MG63 (cell line): ENCODE measurements around the gene DAPK1. TPM values are rescaled to one million over a fixed set of nuclear protein-coding genes. Genes with fewer than 3 reads are reported as not detected.

Source experiments
- DNase-seq: peaks from one replicate; pipeline ENCODE4 v3.0.0-alpha.2; 2020
- H3K27me3 ChIP-seq: fragments of 250-450 bp; sonication (Bioruptor Pico); 2 replicates; pipeline ENCODE4 v1.5.1; 2020; ENCODE audit warnings: mild to moderate bottlenecking, moderate library complexity
- H3K36me3 ChIP-seq: fragments of 250-450 bp; sonication (Bioruptor Pico); 2 replicates; pipeline ENCODE4 v1.5.1; 2020; ENCODE audit warnings: mild to moderate bottlenecking, moderate library complexity
- H3K4me3 ChIP-seq: fragments of 250-450 bp; sonication (Bioruptor Pico); 2 replicates; pipeline ENCODE4 v1.5.1; 2020; ENCODE audit warnings: mild to moderate bottlenecking, moderate library complexity
- H3K9me3 ChIP-seq: fragments of 250-450 bp; sonication (Bioruptor Pico); 2 replicates; pipeline ENCODE4 v1.5.1; 2020; ENCODE audit warnings: mild to moderate bottlenecking, moderate library complexity
- total RNA-seq: library from RNA; depleted of rRNA; stranded (reverse); fragments of >200 nt; shearing (Covaris generic); gene quantifications from 2 replicates; pipeline ENCODE4 v1.2.3, GENCODE V29; 2014; ENCODE audit warnings: low replicate concordance

Gene DAPK1
- total RNA-seq, 1 experiment from 2014 or later = 36.4 TPM

DNA sequence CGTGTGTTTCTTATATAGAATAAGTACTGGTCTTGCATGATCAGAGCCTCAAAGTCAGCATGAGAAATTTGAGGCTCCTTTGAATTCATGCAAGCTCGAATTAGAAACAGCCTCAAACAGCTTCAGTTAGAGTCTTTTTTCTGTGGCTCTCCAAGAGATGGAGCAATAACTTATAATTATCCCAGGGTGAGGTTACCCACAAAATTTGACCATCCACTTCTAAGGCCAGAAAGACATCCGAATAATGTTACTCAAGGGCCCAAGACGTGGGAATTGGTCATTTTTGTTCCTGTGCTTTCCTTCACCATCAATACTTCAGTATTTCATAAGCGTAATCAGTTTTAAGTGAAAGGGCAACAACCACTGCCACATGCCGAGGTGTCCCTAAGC is 89.7 kb downstream of the DAPK1 start:
- H3K4me3 ChIP-seq = no peak overlapping the region
- DNase-seq = no peak
- no peaks in the 10 kb centered on the region for H3K9me3 ChIP-seq
- H3K36me3 ChIP-seq = peaks cover 43% of the 10 kb centered on the region
- no peaks in the 10 kb centered on the region for H3K27me3 ChIP-seq

GRCh38 chr9:87587864-87588263 is 90.2 kb downstream of the DAPK1 start:
- Histone ChIP-seq H3K9me3 (no peaks in the 10 kb centered on the region), H3K36me3 (peaks cover 41% of the 10 kb centered on the region), H3K4me3 (no peak overlapping the region), H3K27me3 (no peaks in the 10 kb centered on the region)
- no peak for DNase-seq

GRCh38 chr9:87588339-87588738 is 90.7 kb downstream of the DAPK1 start:
- DNase-seq = no peak
- no peaks in the 10 kb centered on the region for H3K9me3 ChIP-seq
- H3K4me3 ChIP-seq = no peak overlapping the region
- peaks cover 41% of the 10 kb centered on the region for H3K36me3 ChIP-seq
- H3K27me3 ChIP-seq = no peaks in the 10 kb centered on the region

DNA sequence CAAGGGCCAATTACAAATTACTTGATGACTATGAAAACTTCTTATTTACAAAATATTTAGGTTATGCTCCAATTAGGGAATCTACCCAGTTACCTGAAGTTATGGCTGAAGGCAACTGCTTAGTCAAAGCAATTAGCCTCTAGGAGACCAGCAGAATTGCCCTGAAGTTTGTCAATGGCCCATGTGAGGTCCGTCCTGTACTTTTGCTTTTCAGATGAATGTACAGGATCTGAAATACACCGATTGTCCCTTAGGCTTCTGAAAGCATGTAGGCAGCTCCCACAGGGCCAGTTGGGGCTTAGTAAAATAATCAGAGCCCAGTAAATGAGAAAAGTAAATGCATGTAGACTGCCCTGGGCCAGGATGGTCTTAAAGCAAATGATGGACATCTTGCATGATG is 93.3 kb downstream of the DAPK1 start:
- no peaks in the 10 kb centered on the region for H3K27me3 ChIP-seq
- peaks cover 32% of the 10 kb centered on the region for H3K36me3 ChIP-seq
- DNase-seq = no peak
- H3K4me3 ChIP-seq = no peak overlapping the region
- no peaks in the 10 kb centered on the region for H3K9me3 ChIP-seq

GRCh38 chr9:87592554-87593358 is 95.1 kb downstream of the DAPK1 start:
- no peaks in the 10 kb centered on the region for H3K9me3 ChIP-seq
- peak; percentile 86 for DNase-seq
- H3K27me3 ChIP-seq = no peaks in the 10 kb centered on the region
- peaks cover 21% of the 10 kb centered on the region for H3K36me3 ChIP-seq
- H3K4me3 ChIP-seq = peak overlapping the region; percentile 10; the same call in 1 of the 2 replicates

DNA sequence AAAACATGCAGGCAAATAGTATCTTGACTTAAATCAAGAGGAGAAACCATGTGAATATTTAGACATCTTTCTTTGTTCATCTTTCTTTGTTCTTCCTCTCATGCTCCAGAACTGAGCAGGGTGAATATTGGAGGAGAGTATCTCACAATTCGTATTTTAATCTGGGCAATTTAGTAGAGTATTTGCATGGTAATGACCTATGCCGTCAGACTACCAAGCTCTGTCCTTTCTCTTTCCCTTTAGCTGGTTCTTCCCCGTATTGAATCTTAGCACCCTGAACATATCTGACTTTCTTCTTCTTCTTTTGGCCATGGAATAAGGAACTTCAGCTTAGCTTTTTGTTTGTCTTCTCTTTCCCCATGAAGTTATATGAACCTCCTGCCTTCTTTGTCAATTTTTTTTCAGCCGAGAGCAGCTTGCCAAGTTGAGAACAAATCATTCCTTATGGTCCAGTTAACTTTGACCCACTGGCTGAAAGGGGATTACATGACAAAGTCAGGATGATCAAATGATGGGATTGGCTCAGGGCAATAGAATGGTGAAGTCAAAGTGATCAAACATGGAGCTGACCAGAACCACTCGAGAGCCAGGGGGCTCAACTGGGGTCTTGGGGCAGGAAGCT is 95.8 kb downstream of the DAPK1 start:
- no peaks in the 10 kb centered on the region for H3K27me3 ChIP-seq
- H3K36me3 ChIP-seq = peaks cover 21% of the 10 kb centered on the region
- DNase-seq = no peak
- H3K9me3 ChIP-seq = no peaks in the 10 kb centered on the region
- H3K4me3 ChIP-seq = no peak overlapping the region

GRCh38 chr9:87594194-87594593 is 96.5 kb downstream of the DAPK1 start:
- no peak for DNase-seq
- Histone ChIP-seq H3K4me3 (no peak overlapping the region), H3K9me3 (no peaks in the 10 kb centered on the region), H3K27me3 (no peaks in the 10 kb centered on the region), H3K36me3 (peaks cover 21% of the 10 kb centered on the region)

DNA sequence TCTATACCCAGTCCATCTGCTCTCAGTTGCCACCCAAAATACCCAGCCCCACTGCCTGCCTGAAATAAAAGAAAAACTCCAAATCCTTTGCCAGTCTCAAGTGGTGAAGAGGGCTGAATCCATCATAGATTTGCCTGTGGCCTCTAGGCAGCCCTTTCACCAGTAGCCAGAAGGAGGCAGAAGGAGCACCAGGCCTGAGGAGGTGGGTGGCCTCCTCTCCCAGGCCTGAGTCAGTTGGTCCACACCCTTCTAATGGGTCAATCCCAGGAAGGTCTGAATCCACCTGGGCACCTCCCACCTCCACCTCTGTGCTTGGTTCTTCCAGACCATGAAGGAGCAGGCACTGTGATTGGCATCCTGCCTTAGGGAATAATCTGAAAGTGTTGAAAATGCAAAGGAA is 97.0 kb downstream of the DAPK1 start:
- H3K9me3 ChIP-seq = no peaks in the 10 kb centered on the region
- no peaks in the 10 kb centered on the region for H3K27me3 ChIP-seq
- H3K4me3 ChIP-seq = no peak overlapping the region
- no peak for DNase-seq
- H3K36me3 ChIP-seq = peaks cover 21% of the 10 kb centered on the region

- H3K4me3 ChIP-seq = no peak overlapping the region
- no peak for DNase-seq
- H3K9me3 ChIP-seq = no peaks in the 10 kb centered on the region
- peaks cover 21% of the 10 kb centered on the region for H3K36me3 ChIP-seq
- H3K27me3 ChIP-seq = no peaks in the 10 kb centered on the region
These were observed 97.9 kb downstream of the DAPK1 start for GRCh38 chr9:87595610-87596009.

- Histone ChIP-seq H3K9me3 (no peaks in the 10 kb centered on the region), H3K4me3 (no peak overlapping the region), H3K27me3 (no peaks in the 10 kb centered on the region), H3K36me3 (peaks cover 21% of the 10 kb centered on the region)
- DNase-seq = no peak
These were observed 99.2 kb downstream of the DAPK1 start for GRCh38 chr9:87596862-87597261.

DNA sequence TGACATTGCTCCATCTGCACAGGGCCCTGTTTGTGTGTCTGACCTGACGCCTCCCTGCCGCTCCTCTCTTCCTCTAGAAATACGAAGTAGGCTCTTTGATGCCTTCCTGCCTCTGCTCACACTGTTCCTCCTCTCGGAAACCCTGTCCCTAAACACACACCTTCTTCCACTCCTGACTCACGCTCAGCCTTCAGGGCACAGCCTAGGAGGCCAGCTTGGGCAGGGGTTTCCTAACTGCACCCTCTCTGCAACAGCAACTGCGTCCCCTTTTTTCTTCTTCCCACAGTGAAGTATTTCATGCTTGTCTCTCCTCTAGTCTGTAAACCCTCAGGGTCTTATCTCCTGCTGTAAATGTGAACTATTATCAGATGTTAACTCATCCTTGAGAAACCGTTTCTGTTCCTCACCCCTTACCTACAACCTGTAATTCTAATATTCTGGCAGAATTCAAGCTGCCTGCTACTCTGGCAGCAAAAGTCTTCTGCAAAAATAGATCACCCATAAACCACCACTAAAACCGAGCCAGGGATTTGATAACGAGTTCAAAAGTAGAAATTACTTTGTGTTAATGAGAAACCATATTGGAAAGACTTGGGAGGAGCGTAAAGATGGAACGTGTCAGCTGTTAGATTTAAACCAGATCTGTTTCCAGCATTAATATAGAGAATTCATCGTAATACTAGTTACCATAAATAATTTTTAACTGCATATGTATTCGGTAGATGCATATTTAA is 100.2 kb downstream of the DAPK1 start:
- no peaks in the 10 kb centered on the region for H3K9me3 ChIP-seq
- H3K36me3 ChIP-seq = peaks cover 17% of the 10 kb centered on the region
- DNase-seq = no peak
- no peaks in the 10 kb centered on the region for H3K27me3 ChIP-seq
- H3K4me3 ChIP-seq = no peak overlapping the region

DNA sequence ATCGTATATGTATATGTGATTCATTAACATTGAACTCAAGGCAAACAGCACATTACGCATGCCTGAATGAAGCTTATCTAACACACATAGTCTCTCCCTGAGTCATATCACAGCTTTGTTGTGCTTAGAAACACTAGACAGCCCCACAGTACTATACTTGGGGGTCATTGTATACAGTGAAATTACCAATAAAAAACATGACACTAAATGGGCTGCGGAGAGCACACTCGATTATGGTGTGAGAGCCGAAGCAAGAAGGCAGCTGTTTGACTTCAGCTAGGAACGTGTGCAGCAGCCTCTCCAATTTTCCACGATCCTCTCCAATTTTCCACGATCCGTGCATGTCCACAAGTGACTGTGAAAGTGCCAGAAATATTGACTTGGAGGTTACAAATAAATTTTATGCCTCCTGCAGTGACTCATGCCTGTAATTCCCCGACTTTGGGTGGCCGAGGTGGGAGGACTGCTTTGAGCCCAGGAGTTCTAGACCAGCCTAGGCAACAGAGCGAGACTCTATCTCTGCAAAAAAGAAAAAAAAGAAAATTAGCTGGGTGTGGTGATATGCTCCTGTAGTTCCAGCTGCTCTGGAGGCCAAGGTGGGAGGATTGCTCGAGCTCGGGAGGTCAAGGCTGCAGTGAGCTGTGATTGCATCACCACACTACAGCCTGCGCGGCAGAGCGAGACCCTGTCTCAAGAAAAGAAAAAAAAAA is 102.4 kb downstream of the DAPK1 start:
- H3K9me3 ChIP-seq = no peaks in the 10 kb centered on the region
- peaks cover 13% of the 10 kb centered on the region for H3K36me3 ChIP-seq
- H3K4me3 ChIP-seq = peak overlapping the region; percentile 7; the same call in 1 of the 2 replicates
- no peaks in the 10 kb centered on the region for H3K27me3 ChIP-seq
- DNase-seq = peak; percentile 44

DNA sequence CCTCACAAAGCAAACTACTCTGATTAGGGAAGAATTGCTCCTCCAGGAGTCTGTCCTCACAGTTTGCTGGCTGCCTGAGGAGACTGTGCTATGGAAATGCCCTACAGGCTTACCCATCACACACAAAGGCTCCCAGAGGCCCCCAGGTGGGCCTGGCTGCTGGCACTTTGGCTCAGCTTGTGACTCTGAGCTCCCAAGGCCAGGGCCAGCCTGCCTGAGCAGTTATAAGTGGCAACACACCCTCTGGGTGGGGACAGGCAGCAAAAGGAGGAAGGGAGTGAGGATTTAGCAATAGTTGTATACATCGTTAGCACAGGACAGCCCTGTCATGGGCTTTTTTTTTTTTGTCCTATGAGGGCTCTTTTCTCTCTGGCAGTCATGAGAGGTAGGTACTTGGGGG is 103.5 kb downstream of the DAPK1 start:
- H3K36me3 ChIP-seq = peaks cover 16% of the 10 kb centered on the region
- no peak overlapping the region for H3K4me3 ChIP-seq
- H3K9me3 ChIP-seq = no peaks in the 10 kb centered on the region
- no peak for DNase-seq
- H3K27me3 ChIP-seq = no peaks in the 10 kb centered on the region

DNA sequence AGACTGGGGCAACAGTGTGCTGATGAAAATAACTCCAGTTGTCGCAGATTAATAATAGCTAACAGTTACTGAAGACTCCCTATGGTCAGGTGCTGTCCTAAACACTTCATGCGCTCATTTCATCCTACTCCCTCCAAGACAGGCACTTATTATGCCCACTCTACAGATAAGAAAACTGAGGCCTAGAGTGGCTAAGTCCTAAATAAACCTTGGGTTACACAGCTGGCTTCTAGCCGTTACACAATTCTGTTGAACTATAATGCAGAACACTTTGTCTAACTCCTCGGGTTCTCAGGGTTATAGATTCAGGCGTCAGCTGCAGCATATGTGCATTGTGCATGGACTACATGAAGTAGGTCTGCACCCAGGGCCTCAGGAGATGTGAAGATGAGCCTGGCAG is 103.9 kb downstream of the DAPK1 start:
- DNase-seq = no peak
- Histone ChIP-seq H3K4me3 (no peak overlapping the region), H3K27me3 (no peaks in the 10 kb centered on the region), H3K9me3 (no peaks in the 10 kb centered on the region), H3K36me3 (peaks cover 13% of the 10 kb centered on the region)

DNA sequence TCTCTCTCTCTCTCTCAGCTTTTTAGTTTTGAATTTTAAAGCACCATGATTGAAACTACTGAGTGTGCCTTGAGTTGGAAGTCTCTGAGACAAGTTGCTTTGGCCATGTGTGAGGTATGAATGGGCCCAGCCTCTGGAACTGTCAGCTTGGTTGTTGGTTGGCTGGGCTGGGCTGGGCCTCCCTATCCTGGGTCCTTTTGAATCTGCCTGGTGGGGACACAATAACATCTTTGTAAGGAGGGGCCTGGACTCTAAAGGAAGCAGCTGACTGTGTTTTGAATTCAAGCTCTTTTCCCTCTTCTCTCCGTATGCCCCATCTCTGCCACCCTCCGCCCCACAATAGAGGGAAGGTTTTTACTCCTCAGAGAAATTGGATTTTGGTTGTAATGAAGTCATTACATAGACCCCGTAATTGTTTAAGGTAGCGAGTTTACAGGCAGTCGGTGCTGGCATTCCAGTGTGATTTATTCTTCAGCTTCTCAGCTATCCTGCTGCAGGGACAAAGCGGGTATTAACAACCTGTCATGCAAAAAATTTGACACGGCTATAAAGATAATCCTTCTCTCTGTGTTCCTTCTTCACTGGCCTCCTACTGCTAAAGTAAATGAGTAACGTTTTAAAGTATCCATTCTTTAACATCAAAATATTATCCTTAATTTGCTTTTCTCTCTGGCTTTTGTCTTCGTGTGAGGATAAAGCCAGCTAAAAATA is 105.4 kb downstream of the DAPK1 start:
- H3K27me3 ChIP-seq = no peaks in the 10 kb centered on the region
- H3K9me3 ChIP-seq = no peaks in the 10 kb centered on the region
- peaks cover 19% of the 10 kb centered on the region for H3K36me3 ChIP-seq
- no peak overlapping the region for H3K4me3 ChIP-seq
- no peak for DNase-seq

DNA sequence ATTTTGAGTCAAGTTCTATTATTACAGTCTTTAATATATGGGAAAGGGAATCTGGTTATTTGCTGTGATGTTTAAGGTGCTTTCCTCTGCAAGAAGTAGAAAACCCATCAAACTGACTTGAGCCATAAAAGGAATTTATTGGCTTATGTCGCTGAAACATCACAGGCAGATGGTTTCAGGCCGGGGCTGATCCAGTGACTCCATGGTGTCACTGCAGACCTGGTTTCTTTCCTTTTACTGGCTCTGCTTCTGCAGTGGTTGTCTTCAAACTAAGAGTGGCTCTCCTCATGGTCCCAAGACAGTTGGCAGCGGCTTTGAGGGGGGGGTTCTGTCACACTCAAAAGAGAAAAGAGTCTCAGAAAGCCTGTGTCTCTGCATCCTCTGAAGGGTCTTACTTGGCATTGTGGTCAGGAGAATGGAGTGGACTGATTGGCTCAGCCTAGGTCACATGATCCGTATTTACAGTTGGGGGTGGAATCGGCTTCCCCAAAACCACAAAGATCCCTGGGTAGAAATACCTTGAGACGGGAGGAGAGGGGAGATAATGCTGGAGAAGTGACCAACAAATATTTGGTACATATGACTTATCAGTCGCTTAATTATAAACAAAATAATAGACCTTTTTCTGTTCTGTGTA is 106.3 kb downstream of the DAPK1 start:
- Histone ChIP-seq H3K4me3 (no peak overlapping the region), H3K9me3 (no peaks in the 10 kb centered on the region), H3K27me3 (no peaks in the 10 kb centered on the region), H3K36me3 (peaks cover 21% of the 10 kb centered on the region)
- no peak for DNase-seq
